ENCODE results near the gene FN1. TPM values are rescaled to one million over a fixed set of nuclear protein-coding genes. Genes with fewer than 3 reads are reported as not detected.

Gene FN1
- total RNA-seq, result 1,000 to 10,000 TPM in 4 of 6 donors, 100 to 1,000 TPM in 2; 310 to 1,686 (median 1,133) TPM

- ATAC-seq (ENCODE audit: low FRiP score in 2 of 2), result peak; percentile 93
- H3K27me3 ChIP-seq, result peaks cover 0 to 7% (median 0%) of the 10 kb centered on the region in 4 donors
- TF ChIP-seq CTCF (IDR thresholded peaks at IDR 0.05) (no peak), EP300 (IDR thresholded peaks at IDR 0.05) (no peak), POLR2A (IDR thresholded peaks at IDR 0.05) (peak in 2 of 4 donors; percentile 73 to 75), POLR2AphosphoS5 (IDR thresholded peaks at IDR 0.05) (peak; percentile 32 to 77)
- H3K36me3 ChIP-seq, result no peaks in the 10 kb centered on the region
- peak; percentile 86 to 97 for DNase-seq
- no peaks in the 10 kb centered on the region for H3K9me3 ChIP-seq
- H3K4me3 ChIP-seq, result peak within 1 kb of the TSS; percentile 16 to 71 (median 56)
- WGBS, 2 donors, result 0 to 1% methylated on average over 12 to 40 of the region's 54 CpGs
- peaks cover 0 to 22% (median 10%) of the 10 kb centered on the region in 4 donors for H3K4me1 ChIP-seq
- H3K27ac ChIP-seq, result peak within 1 kb of the TSS; percentile 71 to 90 (median 80)
Measured at GRCh38 chr2:215435870-215436704, at the start of gene FN1. TSS of gene FN1 (minus strand) at chr2:215436068. CDS start at chr2:215435802, 266 bp downstream.

GRCh38 chr2:215485032-215485431, 49.2 kb upstream of the FN1 start:
- ATAC-seq (ENCODE audit: low FRiP score in 2 of 2) (no peak), DNase-seq (no peak)

GRCh38 chr2:215484570-215484969, 48.7 kb upstream of the FN1 start:
- no peak for DNase-seq
- 87 to 91% methylated on average over 2 of the region's 2 CpGs for WGBS, 2 donors
- no peaks in the 10 kb centered on the region for H3K27me3 ChIP-seq
- TF ChIP-seq CTCF (IDR thresholded peaks at IDR 0.05) (no peak), POLR2AphosphoS5 (IDR thresholded peaks at IDR 0.05) (no peak), EP300 (IDR thresholded peaks at IDR 0.05) (no peak), POLR2A (IDR thresholded peaks at IDR 0.05) (no peak)
- H3K4me3 ChIP-seq, result no peak overlapping the region
- H3K27ac ChIP-seq, result no peak overlapping the region
- H3K4me1 ChIP-seq, result no peaks in the 10 kb centered on the region
- no peaks in the 10 kb centered on the region for H3K36me3 ChIP-seq
- H3K9me3 ChIP-seq, result no peaks in the 10 kb centered on the region
- ATAC-seq (ENCODE audit: low FRiP score in 2 of 2), result no peak

More at GRCh38 chr2:215485032-215485431, 49.2 kb upstream of the FN1 start:
- Histone ChIP-seq H3K27me3 (no peaks in the 10 kb centered on the region), H3K4me3 (no peak overlapping the region), H3K4me1 (no peaks in the 10 kb centered on the region), H3K9me3 (no peaks in the 10 kb centered on the region), H3K27ac (no peak overlapping the region), H3K36me3 (no peaks in the 10 kb centered on the region)
- TF ChIP-seq POLR2A (IDR thresholded peaks at IDR 0.05) (no peak), POLR2AphosphoS5 (IDR thresholded peaks at IDR 0.05) (no peak)

GRCh38 chr2:215483431-215483830, 47.6 kb upstream of the FN1 start:
- no peaks in the 10 kb centered on the region for H3K36me3 ChIP-seq
- DNase-seq (no peak), ATAC-seq (ENCODE audit: low FRiP score in 2 of 2) (no peak)
- no peak overlapping the region for H3K4me3 ChIP-seq
- no peaks in the 10 kb centered on the region for H3K4me1 ChIP-seq
- WGBS, 2 donors, result 90 to 91% methylated on average over 3 of the region's 3 CpGs
- no peak overlapping the region for H3K27ac ChIP-seq
- no peaks in the 10 kb centered on the region for H3K27me3 ChIP-seq
- no peaks in the 10 kb centered on the region for H3K9me3 ChIP-seq
- TF ChIP-seq EP300 (IDR thresholded peaks at IDR 0.05) (no peak), POLR2AphosphoS5 (IDR thresholded peaks at IDR 0.05) (no peak), CTCF (IDR thresholded peaks at IDR 0.05) (no peak), POLR2A (IDR thresholded peaks at IDR 0.05) (no peak)

GRCh38 chr2:215479536-215480240, 43.8 kb upstream of the FN1 start:
- no peak for DNase-seq
- Histone ChIP-seq H3K27ac (no peak overlapping the region), H3K27me3 (no peaks in the 10 kb centered on the region), H3K9me3 (no peaks in the 10 kb centered on the region), H3K36me3 (no peaks in the 10 kb centered on the region), H3K4me1 (no peaks in the 10 kb centered on the region), H3K4me3 (no peak overlapping the region)
- 64 to 74% methylated on average over 6 of the region's 6 CpGs for WGBS, 2 donors
- ATAC-seq (ENCODE audit: low FRiP score in 2 of 2), result no peak
- TF ChIP-seq CTCF (IDR thresholded peaks at IDR 0.05) (no peak), POLR2A (IDR thresholded peaks at IDR 0.05) (no peak), EP300 (IDR thresholded peaks at IDR 0.05) (no peak), POLR2AphosphoS5 (IDR thresholded peaks at IDR 0.05) (no peak)
